GM23338 (cell line): Measurements from ENCODE around the gene SORCS2. TPM values are rescaled to one million over a fixed set of nuclear protein-coding genes. Genes with fewer than 3 reads are reported as not detected.

Experiments
- ATAC-seq: fragments of 200-7000 bp; cut with Tn5 transposase; 3 replicates; pipeline ENCODE4 v1.9.1; 2020
- DNase-seq: peaks from one replicate; pipeline ENCODE4 v3.0.0-alpha.2; 2015; ENCODE audit warnings: low spot score
- H2AFZ ChIP-seq: fragments of 200-600 bp; sonication (generic); 2 replicates; pipeline ENCODE4 v1.8.0; 2016; ENCODE audit warnings: antibody characterized with exemption, mild to moderate bottlenecking, moderate library complexity
- H3F3A ChIP-seq: fragments of 200-600 bp; sonication (generic); replicated peaks from 2 replicates; pipeline ENCODE4 v1.8.0; 2017; ENCODE audit warnings: antibody characterized with exemption, mixed run types, low read depth
- H3K27ac ChIP-seq: fragments of 200-600 bp; sonication (generic); 2 replicates; pipeline ENCODE4 v1.6.1; 2016; ENCODE audit warnings: low read depth
- H3K27me3 ChIP-seq: fragments of 200-600 bp; sonication (generic); 2 replicates; pipeline ENCODE4 v1.8.0; 2016; ENCODE audit warnings: mild to moderate bottlenecking, mixed run types, moderate library complexity; ENCODE audit not compliant: insufficient read depth
- H3K36me3 ChIP-seq: fragments of 200-600 bp; sonication (generic); 2 replicates; pipeline ENCODE4 v1.8.0; 2016; ENCODE audit warnings: mild to moderate bottlenecking; ENCODE audit not compliant: insufficient read depth
- H3K4me1 ChIP-seq: fragments of 200-600 bp; sonication (generic); 2 replicates; pipeline ENCODE4 v1.8.0; 2016; ENCODE audit warnings: mild to moderate bottlenecking, moderate library complexity; ENCODE audit not compliant: insufficient read depth
- H3K4me2 ChIP-seq: fragments of 200-600 bp; sonication (generic); 2 replicates; pipeline ENCODE4 v1.7.1; 2017; ENCODE audit warnings: mixed run types
- H3K4me3 ChIP-seq: fragments of 200-600 bp; sonication (generic); 2 replicates; pipeline ENCODE4 v1.6.1; 2016; ENCODE audit warnings: mixed run types
- H3K79me2 ChIP-seq: fragments of 200-600 bp; sonication (generic); replicated peaks from 2 replicates; pipeline ENCODE4 v1.8.0; 2017; ENCODE audit warnings: mild to moderate bottlenecking; ENCODE audit not compliant: insufficient read depth
- H3K9me2 ChIP-seq: fragments of 200-600 bp; sonication (generic); 2 replicates; pipeline ENCODE4 v1.8.0; 2017; ENCODE audit not compliant: insufficient read depth
- H4K20me1 ChIP-seq: fragments of 200-600 bp; sonication (generic); replicated peaks from 2 replicates; pipeline ENCODE4 v1.8.0; 2017; ENCODE audit warnings: mild to moderate bottlenecking; ENCODE audit not compliant: insufficient read depth
- H3K27ac Mint-ChIP-seq: 2 replicates; pipeline ENCODE4 v1.8.0; 2020; ENCODE audit warnings: inconsistent platforms, mild to moderate bottlenecking, moderate library complexity, mixed read lengths
- H3K27me3 Mint-ChIP-seq: 3 replicates; pipeline ENCODE4 v1.8.0; 2022; ENCODE audit warnings: low read depth, mild to moderate bottlenecking, moderate library complexity, mixed read lengths, inconsistent platforms; ENCODE audit not compliant: insufficient read depth, poor library complexity
- H3K36me3 Mint-ChIP-seq: 3 replicates; pipeline ENCODE4 v1.8.0; 2021; ENCODE audit warnings: low read depth, mild to moderate bottlenecking, inconsistent platforms, moderate library complexity, mixed read lengths
- H3K4me1 Mint-ChIP-seq: 3 replicates; pipeline ENCODE4 v1.8.0; 2020; ENCODE audit warnings: mild to moderate bottlenecking, inconsistent platforms, mixed read lengths
- H3K4me3 Mint-ChIP-seq: 3 replicates; pipeline ENCODE4 v1.8.0; 2021; ENCODE audit warnings: moderate library complexity, mild to moderate bottlenecking, inconsistent platforms, mixed read lengths
- H3K9me3 Mint-ChIP-seq: 3 replicates; pipeline ENCODE4 v1.8.0; 2020; ENCODE audit warnings: moderate library complexity, mild to moderate bottlenecking, inconsistent platforms, mixed read lengths
- CREB1 ChIP-seq: fragments of 250-450 bp; sonication (Bioruptor Pico); IDR thresholded peaks from 2 replicates; pipeline ENCODE4 v1.5.0; 2020; ENCODE audit warnings: low read depth, mild to moderate bottlenecking, moderate library complexity
- ETS1 ChIP-seq: IDR thresholded peaks from 2 replicates; pipeline ENCODE4 v1.6.1; 2016; ENCODE audit warnings: antibody characterized with exemption
- NANOG ChIP-seq: IDR thresholded peaks from 2 replicates; pipeline ENCODE4 v1.6.1; 2016; ENCODE audit warnings: antibody characterized with exemption, borderline replicate concordance
- POLR2AphosphoS5 ChIP-seq: IDR thresholded peaks from 2 replicates; pipeline ENCODE4 v1.6.1; 2016; ENCODE audit warnings: antibody characterized with exemption, low read depth
- ZNF462 ChIP-seq: fragments of 250-450 bp; sonication (Bioruptor Pico); IDR thresholded peaks from 2 replicates; pipeline ENCODE4 v1.5.0; 2020; ENCODE audit warnings: mild to moderate bottlenecking, moderate library complexity
- polyA plus RNA-seq: library from polyadenylated mRNA; unstranded; fragments of >200 nt; fragmentation: Nextera tagmentation; extraction: Ambion mirVana; gene quantifications from 2 replicates; pipeline ENCODE4 v1.2.1, GENCODE V29; 2016
- total RNA-seq: library from RNA; depleted of rRNA; stranded (reverse); fragments of >200 nt; shearing (Covaris generic); gene quantifications from 2 replicates; pipeline ENCODE4 v1.2.3, GENCODE V29; 2014

The SORCS2 gene
- total and polyA plus RNA-seq, 2 experiments from 2014 or later, result 0.47 to 2.4 TPM

DNA sequence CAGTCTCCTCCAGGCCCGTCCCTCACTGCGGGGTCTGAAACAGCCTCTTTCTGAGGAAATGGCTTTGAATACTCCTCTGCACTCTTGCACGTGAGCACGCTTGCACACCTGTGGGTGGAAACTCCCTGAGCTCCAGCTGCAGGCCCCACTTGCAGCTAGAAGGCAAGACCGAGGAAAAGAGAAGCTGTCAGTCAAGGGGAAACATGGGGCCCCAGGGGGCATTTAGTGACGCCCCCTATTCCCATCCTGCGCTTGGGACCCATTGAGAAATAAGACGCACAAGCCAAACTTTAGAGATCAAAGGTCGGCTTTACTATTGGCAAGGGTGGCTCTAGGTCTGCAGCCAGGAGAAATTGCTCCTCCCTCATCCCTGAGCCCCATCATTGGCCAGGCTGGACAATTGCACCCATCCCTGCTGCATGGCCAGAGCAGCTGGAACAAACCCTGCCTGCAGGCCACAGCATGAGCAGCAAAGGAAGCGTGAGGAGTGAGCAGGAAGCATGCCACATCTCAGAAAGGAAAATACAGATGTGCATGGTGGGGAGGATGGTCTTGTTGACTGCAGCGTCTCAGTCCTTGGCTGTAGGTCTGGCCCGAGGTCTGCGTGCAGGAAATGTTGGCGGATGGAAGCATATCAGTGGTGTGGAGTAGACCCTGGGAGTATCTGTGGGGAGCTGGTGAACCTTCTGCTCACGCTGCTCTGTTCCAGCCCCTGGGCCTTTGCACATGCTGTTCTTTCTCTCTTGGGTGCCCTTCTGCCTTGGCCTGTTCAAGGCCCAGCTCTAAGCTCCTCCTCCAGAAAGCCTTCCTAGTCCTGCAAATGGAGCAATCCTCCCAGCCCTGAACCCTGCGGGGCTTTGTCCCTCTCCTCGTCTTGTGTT, 148.5 kb downstream of the SORCS2 start (continued):
- TF ChIP-seq ZNF462 (CRISPR knock-in tag), result no peak

GRCh38 chr4:7341491-7342222, 149.3 kb downstream of the SORCS2 start:
- H3K9me2 ChIP-seq, result 0 out of 2 replicates have a peak, but pooled peaks cover 6% of the 10 kb centered on the region
- DNase-seq, result no peak
- H3K27me3 Mint-ChIP-seq, result peaks cover 10% of the 10 kb centered on the region
- H3K4me1 Mint-ChIP-seq, result no peaks in the 10 kb centered on the region; the same call in 2 of the 3 replicates
- H3K4me1 ChIP-seq, result no peaks in the 10 kb centered on the region
- H3K27me3 ChIP-seq, result no peaks in the 10 kb centered on the region
- H3K4me2 ChIP-seq, result no peak overlapping the region
- peaks cover 4% of the 10 kb centered on the region for H3K9me3 Mint-ChIP-seq
- H3K36me3 Mint-ChIP-seq, result peaks cover 3% of the 10 kb centered on the region; the same call in 2 of the 3 replicates
- H3K27ac Mint-ChIP-seq, result no peak overlapping the region
- H4K20me1 ChIP-seq, result no peaks in the 10 kb centered on the region
- no peaks in the 10 kb centered on the region for H3F3A ChIP-seq
- ATAC-seq, result no peak
- H3K4me3 Mint-ChIP-seq, result no peak overlapping the region
- H3K27ac ChIP-seq, result no peak overlapping the region
- no peak overlapping the region for H3K4me3 ChIP-seq
- H2AFZ ChIP-seq, result no peak overlapping the region
- no peaks in the 10 kb centered on the region for H3K79me2 ChIP-seq
- H3K36me3 ChIP-seq, result no peaks in the 10 kb centered on the region
- no peak for TF ChIP-seq POLR2AphosphoS5
- TF ChIP-seq ZNF462 (CRISPR knock-in tag), result no peak
- TF ChIP-seq NANOG, result no peak
- no peak for TF ChIP-seq ETS1
- TF ChIP-seq CREB1 (CRISPR knock-in tag), result no peak
